ENCODE results near the gene MARVELD2.
"Not testable (repeated sequence)": the region's sequence is repeated elsewhere in the genome, so short reads cannot be mapped to it uniquely, and the experiment has no call there.

MARVELD2 gene, protein sequence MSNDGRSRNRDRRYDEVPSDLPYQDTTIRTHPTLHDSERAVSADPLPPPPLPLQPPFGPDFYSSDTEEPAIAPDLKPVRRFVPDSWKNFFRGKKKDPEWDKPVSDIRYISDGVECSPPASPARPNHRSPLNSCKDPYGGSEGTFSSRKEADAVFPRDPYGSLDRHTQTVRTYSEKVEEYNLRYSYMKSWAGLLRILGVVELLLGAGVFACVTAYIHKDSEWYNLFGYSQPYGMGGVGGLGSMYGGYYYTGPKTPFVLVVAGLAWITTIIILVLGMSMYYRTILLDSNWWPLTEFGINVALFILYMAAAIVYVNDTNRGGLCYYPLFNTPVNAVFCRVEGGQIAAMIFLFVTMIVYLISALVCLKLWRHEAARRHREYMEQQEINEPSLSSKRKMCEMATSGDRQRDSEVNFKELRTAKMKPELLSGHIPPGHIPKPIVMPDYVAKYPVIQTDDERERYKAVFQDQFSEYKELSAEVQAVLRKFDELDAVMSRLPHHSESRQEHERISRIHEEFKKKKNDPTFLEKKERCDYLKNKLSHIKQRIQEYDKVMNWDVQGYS

DNA sequence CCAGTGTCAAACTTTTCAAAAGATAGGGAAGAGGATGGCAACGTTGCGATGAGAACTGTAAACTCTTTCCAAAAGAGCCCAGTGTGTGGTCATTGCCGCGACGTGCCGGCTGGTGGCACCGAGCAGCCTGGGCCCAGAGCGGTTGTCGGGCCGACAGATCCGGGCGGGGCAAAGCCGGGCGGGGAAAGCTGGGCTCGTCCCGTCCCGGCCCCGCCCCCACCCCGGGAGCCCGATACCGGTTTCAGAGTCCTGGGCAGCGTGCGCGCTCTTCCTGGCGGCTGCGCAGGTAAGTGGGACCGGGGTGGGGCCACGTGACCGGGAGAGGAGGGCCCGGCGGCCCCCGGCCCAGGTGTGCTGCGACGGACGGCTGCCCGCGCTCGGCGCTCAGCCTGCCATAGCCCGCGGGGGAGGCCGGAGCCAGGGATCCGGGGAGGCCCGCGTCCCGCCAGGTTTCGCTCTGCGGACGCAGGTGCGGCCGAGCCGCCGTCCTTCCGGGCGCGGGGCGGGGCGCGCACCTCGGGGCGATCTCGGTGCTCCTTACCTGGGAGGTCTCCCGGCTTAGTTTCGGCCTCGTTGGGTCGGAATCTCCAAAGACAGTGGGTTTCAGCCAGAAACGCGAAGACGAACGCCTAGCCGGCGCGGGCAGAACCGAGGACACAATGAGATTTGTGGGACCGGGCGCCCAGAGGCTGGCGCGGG lies at the start of gene MARVELD2:
MARVELD2 (plus strand) TSS at position 232 of the 699 bp plus-strand sequence. CDS start 4,270 bp downstream, outside the sequence.
- DNase-seq (ENCODE audit: extremely low read depth in 1 of 2, low read depth in 1 of 2) = peak in 1 of 2 donors; percentile 15

DNA sequence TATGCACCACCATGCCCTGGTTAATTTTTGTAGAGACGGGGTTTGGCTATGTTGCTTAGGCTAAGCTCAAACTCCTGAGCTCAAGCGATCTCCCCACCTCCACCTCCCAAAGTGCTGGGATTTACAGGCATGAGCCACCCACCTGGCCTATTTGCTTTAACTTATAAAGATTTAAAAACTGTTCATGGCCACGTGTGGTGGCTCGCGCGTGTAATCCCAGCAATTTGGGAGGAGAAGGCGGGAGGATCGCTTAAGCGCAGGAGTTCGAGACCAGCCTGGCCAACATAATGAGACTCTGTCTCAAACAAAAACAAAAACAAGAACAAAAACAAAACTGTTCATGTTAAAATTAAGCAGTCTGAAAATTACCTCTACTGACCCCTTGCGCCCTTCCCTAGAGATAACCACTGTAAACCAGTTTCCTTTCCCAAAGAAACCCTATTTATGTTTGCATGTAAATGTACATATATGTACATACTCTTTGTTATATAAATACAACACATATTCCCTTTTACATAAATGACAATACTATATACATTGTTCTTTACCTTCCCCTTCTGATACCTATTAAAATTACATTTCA lies 47.1 kb upstream of the MARVELD2 start:
- no peak for DNase-seq (ENCODE audit: extremely low read depth in 1 of 2, low read depth in 1 of 2)

DNA sequence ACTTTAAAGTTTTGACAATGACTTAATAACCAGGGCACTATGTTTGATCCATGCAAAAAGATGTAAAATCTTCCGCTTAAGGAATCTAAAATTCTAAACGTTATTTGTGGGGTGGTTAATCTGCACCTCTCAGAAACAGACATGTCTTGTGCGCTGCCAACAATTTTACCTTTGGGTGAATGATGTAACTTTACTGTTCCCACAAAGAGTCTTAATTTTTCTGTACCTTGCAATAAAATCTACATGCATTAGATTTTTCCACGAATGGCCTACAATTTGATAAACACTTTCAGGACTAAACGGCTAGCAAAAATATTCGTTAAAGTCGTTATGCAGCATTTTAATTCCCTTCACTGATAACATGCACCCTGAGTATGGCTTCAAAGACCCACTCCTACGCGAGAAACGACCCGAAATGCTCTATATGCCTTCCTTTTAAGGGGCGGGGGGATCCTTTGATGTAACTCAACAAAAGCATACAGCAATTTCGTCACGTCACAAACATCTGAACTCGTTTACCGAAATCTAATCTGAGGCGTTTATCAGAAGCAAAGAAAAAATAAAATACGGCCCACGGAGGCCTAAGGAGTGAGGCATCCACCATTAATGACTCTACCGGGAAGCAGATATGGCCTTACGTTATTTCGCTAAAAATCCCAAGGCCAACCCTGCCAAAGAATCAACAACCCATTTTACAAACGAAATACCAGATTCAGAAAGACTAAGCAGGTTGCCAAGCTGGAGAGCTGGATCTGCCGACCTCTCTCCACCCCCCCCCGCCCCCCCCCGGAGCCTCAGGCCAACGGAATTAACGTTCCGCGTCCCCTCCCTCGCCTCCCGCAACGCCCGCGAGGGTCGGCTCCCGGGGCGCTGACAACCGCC lies 46.2 kb upstream of the MARVELD2 start:
- no peak for DNase-seq (ENCODE audit: extremely low read depth in 1 of 2, low read depth in 1 of 2)

DNA sequence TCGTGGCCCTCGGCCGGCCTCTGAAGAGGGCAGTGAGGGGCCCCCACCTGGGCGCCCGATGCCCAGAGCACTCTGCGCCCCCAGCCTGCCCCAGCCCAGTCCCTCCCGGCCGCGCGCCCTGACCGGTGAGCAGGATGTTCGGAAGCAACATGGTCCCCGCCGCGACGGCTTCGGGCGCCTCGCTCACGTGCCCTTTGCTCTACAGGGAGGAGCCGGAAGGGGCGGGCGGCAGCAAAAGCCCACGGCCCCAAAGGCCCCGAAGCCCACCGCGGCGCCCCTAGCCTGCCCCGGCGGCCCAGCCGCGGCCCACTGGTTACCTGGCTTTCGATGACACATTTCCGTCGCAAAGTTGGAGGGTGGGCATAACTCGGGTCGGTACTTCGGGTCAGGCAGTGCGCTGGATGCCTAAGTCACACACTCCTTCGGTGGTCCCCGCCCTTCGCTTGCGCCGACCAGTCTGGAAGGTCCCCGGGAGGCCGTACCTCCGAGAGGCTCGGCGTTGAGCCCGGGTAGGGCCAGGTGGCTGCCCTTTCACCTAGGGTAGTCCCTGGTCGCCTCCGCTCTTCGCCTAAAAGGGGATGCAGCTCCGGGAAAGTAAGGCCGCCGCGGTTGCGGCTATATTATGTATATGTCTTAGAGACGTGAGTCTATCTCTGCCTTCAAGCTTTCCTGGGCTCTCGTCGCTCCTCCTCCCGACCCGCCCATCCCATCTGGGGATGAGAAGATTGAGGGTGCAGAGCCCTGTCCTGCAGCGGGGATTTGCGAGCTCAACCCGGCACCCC lies 45.4 kb upstream of the MARVELD2 start, which contains the start of the genes AK6, RAD17 and TAF9:
AK6 (minus strand) TSS at position 181 of the 782 bp plus-strand sequence; CDS start at position 151, 30 bp downstream.
RAD17 (plus strand) TSS at position 479 of the 782 bp plus-strand sequence. CDS start 2,391 bp downstream, outside the sequence.
TAF9 (minus strand) TSS at position 181 of the 782 bp plus-strand sequence. CDS start 3,783 bp downstream, outside the sequence.
- DNase-seq (ENCODE audit: extremely low read depth in 1 of 2, low read depth in 1 of 2) = peak; percentile 70 to 83

DNA sequence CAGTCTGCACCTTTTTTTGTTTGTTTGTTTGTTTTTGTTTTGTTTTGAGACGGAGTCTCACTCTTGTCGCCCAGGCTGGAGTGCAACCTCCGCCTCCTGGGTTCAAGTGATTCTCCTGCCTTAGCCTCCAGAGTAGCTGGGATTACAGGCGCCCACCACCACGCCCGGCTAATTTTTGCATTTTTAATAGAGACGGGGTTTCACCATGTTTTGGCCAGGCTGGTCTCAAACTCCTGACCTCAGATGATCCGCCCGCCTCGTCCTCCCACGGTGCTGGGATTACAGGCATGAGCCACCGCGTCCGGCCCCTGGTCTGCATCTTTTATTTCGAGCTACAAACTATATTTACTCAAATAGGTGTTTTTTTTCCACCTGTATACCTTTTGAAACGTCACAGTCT lies 44.6 kb upstream of the MARVELD2 start:
- not testable (repeated sequence) for DNase-seq (ENCODE audit: extremely low read depth in 1 of 2, low read depth in 1 of 2)

DNA sequence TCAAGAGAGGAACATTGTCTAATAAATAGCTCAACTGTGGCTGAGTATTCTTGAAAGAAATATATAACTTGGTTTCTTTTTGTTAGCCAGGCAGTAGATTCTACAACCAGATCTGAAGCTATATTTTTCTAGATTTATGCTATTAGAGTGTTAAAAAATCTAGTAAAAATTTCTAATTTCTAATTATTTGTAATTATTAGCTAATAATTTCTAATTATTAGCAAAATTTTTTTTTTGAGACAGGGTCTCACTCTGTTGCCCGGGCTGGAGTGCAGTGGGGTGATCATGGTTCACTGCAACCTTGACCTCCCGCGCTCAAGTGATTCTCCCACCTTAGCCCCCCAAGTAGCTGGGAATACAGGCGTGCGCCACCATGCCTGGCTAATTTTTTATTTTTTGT lies 42.5 kb upstream of the MARVELD2 start:
- no peak for DNase-seq (ENCODE audit: extremely low read depth in 1 of 2, low read depth in 1 of 2)

DNA sequence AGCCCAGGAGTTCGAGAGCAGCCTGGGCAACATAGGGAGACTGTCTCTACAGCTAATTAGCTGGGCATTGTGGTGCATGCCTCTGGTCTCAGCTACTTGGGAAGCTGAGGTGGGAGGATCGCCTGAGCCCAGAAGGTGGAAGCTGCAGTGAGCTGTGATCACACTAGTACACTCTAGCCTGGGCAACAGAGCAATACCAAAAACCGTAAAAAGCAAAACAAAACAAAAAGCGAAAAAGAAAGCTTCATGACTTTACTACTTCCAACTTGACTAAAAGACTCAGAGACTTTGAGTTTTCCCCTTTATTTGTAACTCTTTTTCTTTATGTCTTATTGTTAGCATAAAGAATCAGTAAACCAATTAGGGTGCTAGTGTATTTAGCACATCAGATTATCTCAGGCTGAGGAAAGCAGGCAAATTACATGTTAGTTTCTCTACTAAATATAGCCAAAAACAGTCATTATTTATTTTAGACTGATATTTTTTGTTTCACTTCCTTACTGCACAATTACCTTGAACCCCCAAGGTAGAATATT lies 39.9 kb upstream of the MARVELD2 start:
- DNase-seq (ENCODE audit: extremely low read depth in 1 of 2, low read depth in 1 of 2) = no peak

DNA sequence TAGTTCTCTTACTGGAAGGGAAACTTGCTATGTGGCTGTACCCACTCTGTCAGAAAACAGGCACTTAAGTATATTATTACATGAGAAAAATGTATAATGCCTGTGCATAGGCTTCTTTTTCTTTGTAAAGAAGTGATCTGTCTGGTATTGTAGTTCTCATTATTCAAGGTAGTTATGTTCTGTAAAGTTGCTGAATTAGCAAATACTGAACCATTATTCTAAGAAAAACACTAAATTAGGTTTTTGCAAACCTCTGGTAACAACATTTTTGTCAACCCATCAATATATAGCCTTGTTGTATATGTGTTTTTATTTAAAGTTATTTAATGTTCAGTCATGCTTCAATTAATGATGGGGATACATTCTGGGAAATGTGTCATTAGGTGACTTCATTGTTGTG lies 36.5 kb upstream of the MARVELD2 start:
- no peak for DNase-seq (ENCODE audit: extremely low read depth in 1 of 2, low read depth in 1 of 2)

DNA sequence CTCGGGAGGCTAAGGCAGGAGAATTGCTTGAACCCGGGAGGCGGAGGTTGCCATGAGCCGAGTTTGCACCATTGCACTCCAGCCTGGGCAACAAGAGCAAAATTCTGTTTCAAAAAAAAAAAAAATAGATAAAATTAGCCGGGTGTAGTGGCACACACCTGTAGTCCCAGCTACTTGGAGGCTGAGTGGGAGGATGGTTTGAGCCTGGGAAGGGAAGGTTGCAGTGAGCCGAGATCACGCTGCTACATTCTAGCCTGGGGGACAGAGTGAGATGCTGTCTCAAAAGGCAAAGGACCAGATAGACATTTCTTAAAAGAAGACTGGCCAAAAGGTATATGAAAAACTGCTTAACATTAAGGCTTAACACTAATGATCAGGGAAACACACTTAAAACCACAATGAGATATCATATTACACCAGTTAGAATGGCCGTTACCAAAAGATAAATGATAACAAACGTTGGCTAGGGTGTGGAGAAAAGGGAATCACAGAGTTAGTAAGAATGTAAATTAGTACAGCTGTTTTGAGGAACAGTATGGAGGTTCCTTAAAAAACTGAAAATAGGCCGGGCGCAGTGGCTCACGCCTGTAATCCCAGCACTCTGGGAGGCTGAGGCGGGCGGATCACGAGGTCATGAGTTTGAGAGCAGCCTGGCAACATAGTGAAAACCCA lies 10.1 kb upstream of the MARVELD2 start:
- DNase-seq (ENCODE audit: extremely low read depth in 1 of 2, low read depth in 1 of 2) = no peak

DNA sequence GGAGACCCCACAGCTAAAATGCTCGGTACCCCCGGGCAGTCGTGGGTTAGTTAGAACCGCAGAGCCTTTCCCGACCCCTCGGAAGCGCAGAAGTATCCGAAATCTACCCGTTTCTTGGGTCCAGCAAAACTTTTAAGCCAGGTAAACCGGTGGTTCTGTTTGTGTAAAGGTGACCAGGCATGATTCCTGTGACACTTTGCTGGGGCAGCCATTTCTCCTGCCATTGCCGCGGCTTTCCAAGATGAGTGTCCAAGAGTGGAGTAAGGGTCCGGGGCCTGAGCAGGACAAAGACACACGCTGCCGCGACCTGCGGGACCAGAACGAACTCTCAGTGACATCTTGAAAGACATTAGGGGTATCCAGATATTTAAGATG lies 655 bp downstream of the MARVELD2 start:
- no peak for DNase-seq (ENCODE audit: extremely low read depth in 1 of 2, low read depth in 1 of 2)

DNA sequence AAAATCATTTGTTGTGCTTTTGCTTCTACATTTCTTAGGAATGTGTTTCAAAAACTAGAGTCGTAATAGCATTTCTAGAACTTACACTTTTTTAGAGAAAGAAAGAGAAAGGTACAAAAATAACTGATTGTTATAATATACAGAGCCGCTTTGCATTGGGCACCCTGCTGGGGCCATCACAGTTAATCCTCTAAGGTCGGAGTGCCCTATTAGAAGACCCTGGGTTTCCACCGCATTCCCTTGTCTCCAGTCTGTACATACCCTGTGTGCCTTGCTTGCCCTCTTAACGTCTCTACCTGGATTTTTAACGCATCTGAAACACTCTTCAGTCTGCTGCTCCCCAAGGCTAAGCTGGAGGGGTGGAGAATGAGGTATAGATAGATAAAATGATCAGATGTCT lies 1.3 kb downstream of the MARVELD2 start:
- no peak for DNase-seq (ENCODE audit: extremely low read depth in 1 of 2, low read depth in 1 of 2)

DNA sequence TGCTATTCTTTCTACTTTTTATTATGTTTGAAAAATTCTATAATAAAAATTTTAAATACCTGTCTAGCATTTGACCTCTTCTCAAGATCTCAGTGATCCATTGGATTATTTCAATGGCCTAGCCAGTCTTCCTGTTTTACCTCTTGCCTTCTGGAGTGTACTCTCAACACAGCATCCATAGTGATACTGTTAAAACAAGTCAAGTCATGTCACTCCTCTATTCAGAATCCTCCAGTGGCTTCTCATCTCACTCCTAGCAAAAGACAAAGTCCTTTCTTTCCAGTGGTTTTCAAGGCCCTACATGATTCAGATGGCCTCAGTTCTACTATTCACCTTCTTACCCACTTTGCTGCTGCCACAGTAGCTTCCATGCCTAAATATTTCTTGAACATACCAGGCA lies 1.8 kb downstream of the MARVELD2 start:
- DNase-seq (ENCODE audit: extremely low read depth in 1 of 2, low read depth in 1 of 2) = no peak

DNA sequence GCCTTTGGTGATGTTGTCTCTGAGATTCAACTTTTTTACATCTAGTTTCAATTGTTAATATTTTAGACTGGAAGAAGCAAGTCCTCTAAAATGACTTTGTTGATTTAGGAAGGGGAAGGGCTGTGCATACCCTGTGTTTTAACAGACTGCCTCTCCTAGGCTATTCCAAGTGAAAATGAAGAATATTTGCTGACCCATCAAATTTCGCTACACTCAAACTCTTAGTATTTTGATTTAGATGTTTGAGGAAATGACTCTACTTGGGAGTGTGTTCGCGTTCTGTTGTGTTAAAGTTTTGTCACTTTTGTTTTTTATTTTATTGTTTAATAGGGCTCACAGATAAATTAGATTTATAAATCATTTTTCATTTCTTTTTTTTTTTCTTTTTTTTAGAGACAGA lies 3.6 kb downstream of the MARVELD2 start:
- DNase-seq (ENCODE audit: extremely low read depth in 1 of 2, low read depth in 1 of 2) = no peak

DNA sequence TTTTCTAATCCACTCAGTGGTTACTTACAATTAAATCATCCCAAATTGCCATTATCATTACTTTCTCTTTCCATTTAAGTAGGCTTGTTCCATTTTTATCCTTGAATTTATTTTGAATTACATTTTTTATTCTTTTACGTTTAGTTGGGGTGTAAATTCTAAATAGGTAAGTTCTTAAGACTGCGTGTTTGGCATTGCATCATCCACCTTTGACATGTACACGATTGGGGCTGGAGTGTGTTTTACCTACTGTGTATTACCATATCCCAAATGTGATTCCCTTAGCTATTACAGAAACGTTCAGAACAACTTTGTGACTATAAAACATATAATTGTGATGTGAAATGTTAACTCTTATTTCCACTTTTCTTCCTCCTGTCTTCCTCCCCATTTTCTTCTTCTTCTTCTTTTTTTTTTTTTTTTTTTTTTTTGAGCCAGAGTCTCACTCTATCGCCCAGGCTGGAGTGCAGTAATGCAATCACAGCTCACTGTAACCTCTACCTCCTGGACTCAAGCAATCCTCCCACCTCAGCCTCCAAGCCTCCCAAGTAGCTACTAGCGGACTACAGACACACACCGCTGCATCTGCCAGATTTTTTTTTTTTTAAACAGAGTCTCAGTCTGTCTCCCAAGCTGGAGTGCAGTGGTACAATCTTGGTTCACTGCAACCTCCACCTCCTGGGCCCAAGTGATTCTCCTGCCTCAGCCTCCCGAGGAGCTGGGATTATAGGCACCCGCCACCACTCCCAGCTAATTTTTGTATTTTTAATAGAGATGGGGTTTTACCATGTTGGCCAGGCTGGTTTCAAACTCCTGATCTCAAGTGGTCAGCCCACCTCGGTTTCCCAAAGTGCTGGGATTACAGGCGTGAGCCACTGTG lies 16.7 kb downstream of the MARVELD2 start:
- DNase-seq (ENCODE audit: extremely low read depth in 1 of 2, low read depth in 1 of 2) = no peak

DNA sequence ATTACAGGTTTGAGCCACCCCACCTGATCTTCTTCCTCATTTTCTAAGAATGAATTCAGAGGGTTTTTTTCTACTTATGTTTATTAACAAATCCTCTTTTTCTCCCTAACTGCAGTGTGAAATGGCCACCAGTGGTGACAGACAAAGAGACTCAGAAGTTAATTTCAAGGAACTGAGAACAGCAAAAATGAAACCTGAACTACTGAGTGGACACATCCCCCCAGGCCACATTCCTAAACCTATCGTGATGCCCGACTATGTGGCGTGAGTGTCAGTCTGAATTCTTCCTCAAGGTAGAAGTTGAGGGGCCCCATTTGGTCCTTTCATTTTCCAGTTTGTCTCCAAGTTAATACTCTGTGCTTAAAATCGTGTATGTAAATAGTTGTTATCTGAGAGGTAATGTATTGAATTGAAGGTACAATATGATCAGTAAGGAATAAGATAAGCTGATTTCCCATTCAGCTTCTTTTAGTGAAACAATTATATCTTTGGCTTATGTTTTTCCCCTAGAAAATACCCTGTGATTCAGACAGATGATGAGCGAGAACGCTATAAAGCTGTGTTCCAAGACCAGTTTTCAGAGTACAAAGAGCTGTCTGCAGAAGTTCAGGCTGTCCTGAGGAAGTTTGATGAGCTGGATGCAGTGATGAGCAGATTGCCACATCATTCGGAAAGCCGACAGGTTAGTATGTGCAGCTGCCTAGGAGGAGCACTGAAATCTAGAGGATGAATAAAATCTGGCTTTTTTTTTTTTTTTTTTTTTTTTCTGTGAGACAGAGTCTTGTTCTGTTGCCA lies 17.7 kb downstream of the MARVELD2 start:
- no peak for DNase-seq (ENCODE audit: extremely low read depth in 1 of 2, low read depth in 1 of 2)

DNA sequence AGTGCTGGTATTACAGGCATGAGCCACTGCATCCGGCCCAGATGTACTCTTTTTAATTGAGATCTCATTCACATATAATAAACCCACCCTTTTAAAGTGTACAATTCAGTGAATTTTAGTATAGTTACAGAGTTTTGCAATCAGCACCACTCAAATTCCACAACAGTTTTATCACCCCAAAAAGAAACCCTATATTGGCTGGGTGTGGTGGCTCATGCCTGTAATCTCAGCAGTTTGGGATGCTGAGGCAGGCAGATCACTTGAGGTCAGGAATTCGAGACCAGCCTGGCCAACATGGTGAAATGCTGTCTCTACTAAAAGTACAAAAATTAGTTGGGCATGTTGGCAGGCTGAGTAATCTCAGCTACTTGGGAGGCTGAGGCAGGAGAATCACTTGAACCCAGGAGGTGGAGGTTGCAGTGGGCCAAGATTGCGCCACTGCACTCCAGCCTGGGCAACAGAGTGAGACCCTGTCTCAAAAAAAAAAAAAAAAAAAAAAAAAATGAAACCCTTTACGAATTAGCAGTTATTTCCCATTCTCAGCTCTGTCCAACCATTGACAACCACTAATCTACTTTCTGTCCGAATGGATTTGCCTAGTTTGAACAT lies 20.5 kb downstream of the MARVELD2 start:
- not testable (repeated sequence) for DNase-seq (ENCODE audit: extremely low read depth in 1 of 2, low read depth in 1 of 2)

Measured in activated CD8-positive, alpha-beta memory T cell treated with anti-CD3 and anti-CD28 coated beads for 1 hour (primary cell).